ENCODE data around the gene GPHN.

- TF ChIP-seq POLR2AphosphoS5 (IDR thresholded peaks at IDR 0.05; ENCODE audit: low read depth, low read length) (no peak), REST (IDR thresholded peaks at IDR 0.05; ENCODE audit: insufficient read depth in 1 of 2, low read depth in 2 of 2, low read length in 2 of 2) (no peak), SIN3A (IDR thresholded peaks at IDR 0.05; ENCODE audit: borderline replicate concordance, insufficient read depth, low read length) (no peak), TAF1 (IDR thresholded peaks at IDR 0.05; ENCODE audit: borderline replicate concordance, insufficient read depth, low read length) (no peak), FOXP2 (optimal IDR thresholded peaks at IDR 0.05; ENCODE audit: borderline replicate concordance, extremely low read depth, extremely low read length, insufficient read depth) (no peak)
Observed at GRCh38 chr14:67019796-67020195, 511.8 kb downstream of the GPHN start.

All from PFSK-1 (cell line).